Fibroblast of lung (primary cell): ENCODE measurements around the gene INPP5A. TPM values are rescaled to one million over a fixed set of nuclear protein-coding genes. Genes with fewer than 3 reads are reported as not detected.

Experiments used
- DNase-seq, 2 donors: peaks; one replicate each; pipeline versions ENCODE4 v3.0.0 to v3.0.0-alpha.2; 2010; ENCODE audit warnings: low read depth in 2 of 2
- H2AFZ ChIP-seq: 2 replicates; pipeline ENCODE4 v1.5.1; 2012; ENCODE audit warnings: low read length, control low read depth, inconsistent platforms
- H3K27ac ChIP-seq: 2 replicates; pipeline ENCODE4 v1.5.1; 2011; ENCODE audit warnings: low read length, control low read depth; ENCODE audit not compliant: insufficient read depth
- H3K27me3 ChIP-seq: 2 replicates; pipeline ENCODE4 v1.5.1; 2011; ENCODE audit warnings: mild to moderate bottlenecking, low read length; ENCODE audit not compliant: control insufficient read depth, insufficient read depth
- H3K36me3 ChIP-seq: 2 replicates; pipeline ENCODE4 v1.5.1; 2011; ENCODE audit warnings: low read length; ENCODE audit not compliant: control insufficient read depth, insufficient read depth
- H3K4me1 ChIP-seq: 2 replicates; pipeline ENCODE4 v1.5.1; 2011; ENCODE audit warnings: low read length; ENCODE audit not compliant: control insufficient read depth, insufficient read depth; ENCODE audit errors: extremely low read depth
- H3K4me2 ChIP-seq: 2 replicates; pipeline ENCODE4 v1.5.1; 2011; ENCODE audit warnings: low read length, control low read depth; ENCODE audit not compliant: insufficient read depth; ENCODE audit errors: extremely low read depth
- H3K4me3 ChIP-seq, 4 experiments: fragments of 200-600 bp in 1 of 4; sonication (generic) in 1 of 4; replicated peaks in 1 of 4; 2 replicates each; pipeline ENCODE4 v1.5.1; 2011 to 2016; ENCODE audit warnings: low read length in 4 of 4, low read depth in 3 of 4, mild to moderate bottlenecking in 3 of 4, control low read depth in 2 of 4, inconsistent platforms in 1 of 4, mixed read lengths in 1 of 4; ENCODE audit not compliant: insufficient read depth in 1 of 4; ENCODE audit errors: control extremely low read depth in 1 of 4
- H3K79me2 ChIP-seq: 2 replicates; pipeline ENCODE4 v1.5.1; 2012; ENCODE audit warnings: mild to moderate bottlenecking, low read length, inconsistent platforms; ENCODE audit not compliant: control insufficient read depth, insufficient read depth
- H3K9ac ChIP-seq: 2 replicates; pipeline ENCODE4 v1.5.1; 2011; ENCODE audit warnings: mild to moderate bottlenecking, low read length, control low read depth; ENCODE audit not compliant: insufficient read depth
- H3K9me3 ChIP-seq: 2 replicates; pipeline ENCODE4 v1.5.1; 2012; ENCODE audit warnings: low read depth, low read length; ENCODE audit not compliant: control insufficient read depth, insufficient read depth
- H4K20me1 ChIP-seq: 2 replicates; pipeline ENCODE4 v1.5.1; 2011; ENCODE audit warnings: low read length; ENCODE audit not compliant: control insufficient read depth, insufficient read depth; ENCODE audit errors: extremely low read depth
- CTCF ChIP-seq, 2 donors: IDR thresholded peaks in 1 of 2; conservative IDR thresholded peaks in 1 of 2; 1 replicate in 1 of 2; 2 replicates in 1 of 2; pipeline ENCODE4 v1.5.1; 2011 to 2012; ENCODE audit warnings: low read length in 2 of 2, control low read depth in 1 of 2, inconsistent platforms in 1 of 2, low read depth in 1 of 2, mild to moderate bottlenecking in 1 of 2
- EZH2 ChIP-seq: IDR thresholded peaks from 2 replicates; pipeline ENCODE4 v1.5.1; 2012; ENCODE audit warnings: low read length, control low read depth, mild to moderate bottlenecking; ENCODE audit errors: missing control alignments
- polyA plus RNA-seq, 2 donors: library from polyadenylated mRNA; depleted of rRNA in 1 of 2; stranded (reverse) in 1 of 2; unstranded in 1 of 2; fragments of >200 nt; gene quantifications; 2 replicates each; pipeline ENCODE4 v1.2.1, GENCODE V29; 2011 to 2012; ENCODE audit warnings: missing spikeins in 1 of 2
- total RNA-seq: library from RNA; depleted of rRNA; stranded (reverse); fragments of >200 nt; gene quantifications from 2 replicates; pipeline ENCODE4 v1.2.1, GENCODE V29; 2014

Gene INPP5A
- total and polyA plus RNA-seq, 2 donors (not counting 1 experiment from before 2014, with no cell fraction given) = 24.6 to 39.9 TPM

- H3K79me2 ChIP-seq = peaks cover 10% of the 10 kb centered on the region
- H3K9ac ChIP-seq = no peak overlapping the region
- no peaks in the 10 kb centered on the region for H3K36me3 ChIP-seq
- H4K20me1 ChIP-seq = peaks cover 2% of the 10 kb centered on the region
- peaks cover 6% of the 10 kb centered on the region for H3K4me1 ChIP-seq
- H3K27ac ChIP-seq = no peak overlapping the region
- no peak overlapping the region for H3K4me2 ChIP-seq
- no peaks in the 10 kb centered on the region for H3K27me3 ChIP-seq
- no peak overlapping the region for H3K4me3 ChIP-seq
- H3K9me3 ChIP-seq = no peaks in the 10 kb centered on the region
- H2AFZ ChIP-seq = no peak overlapping the region
- DNase-seq = no peak
- TF ChIP-seq CTCF (conservative IDR thresholded peaks at IDR 0.05 in 1 of 2, IDR thresholded peaks at IDR 0.05 in 1 of 2; ENCODE audit: low read depth in 1 of 2, low read length in 2 of 2) (no peak), EZH2 (no peak)
These were observed 44.5 kb downstream of the INPP5A start for GRCh38 chr10:132582137-132582536.

GRCh38 chr10:132582771-132583170 lies 45.2 kb downstream of the INPP5A start:
- Histone ChIP-seq H3K9ac (no peak overlapping the region), H3K4me2 (no peak overlapping the region), H2AFZ (no peak overlapping the region), H3K27ac (no peak overlapping the region), H3K9me3 (no peaks in the 10 kb centered on the region), H4K20me1 (peaks cover 2% of the 10 kb centered on the region), H3K36me3 (no peaks in the 10 kb centered on the region), H3K79me2 (peaks cover 10% of the 10 kb centered on the region), H3K4me1 (peaks cover 6% of the 10 kb centered on the region), H3K4me3 (no peak overlapping the region), H3K27me3 (no peaks in the 10 kb centered on the region)
- DNase-seq = no peak
- TF ChIP-seq CTCF (conservative IDR thresholded peaks at IDR 0.05 in 1 of 2, IDR thresholded peaks at IDR 0.05 in 1 of 2; ENCODE audit: low read depth in 1 of 2, low read length in 2 of 2) (no peak), EZH2 (no peak)

- Histone ChIP-seq H3K27me3 (no peaks in the 10 kb centered on the region), H3K4me3 (no peak overlapping the region), H3K36me3 (no peaks in the 10 kb centered on the region), H3K9me3 (no peaks in the 10 kb centered on the region), H3K9ac (no peak overlapping the region), H3K79me2 (peaks cover 10% of the 10 kb centered on the region), H3K4me1 (peaks cover 6% of the 10 kb centered on the region), H4K20me1 (peaks cover 2% of the 10 kb centered on the region), H2AFZ (no peak overlapping the region), H3K4me2 (no peak overlapping the region), H3K27ac (no peak overlapping the region)
- no peak for TF ChIP-seq EZH2
- no peak for TF ChIP-seq CTCF (conservative IDR thresholded peaks at IDR 0.05 in 1 of 2, IDR thresholded peaks at IDR 0.05 in 1 of 2; ENCODE audit: low read depth in 1 of 2, low read length in 2 of 2)
- peak in 1 of 2 donors; percentile 41 for DNase-seq
These were observed 45.9 kb downstream of the INPP5A start for GRCh38 chr10:132583456-132583855.
